ENCODE measurements around the gene UCP3.

- TF ChIP-seq CTCF (IDR thresholded peaks at IDR 0.05): no peak
- no peak for TF ChIP-seq POLR2A (IDR thresholded peaks at IDR 0.05)
Observed at GRCh38 chr11:74008373-74009229, at the start of gene UCP3.

All from breast epithelium (tissue), 3 donors.